NK-92 (cell line): Measurements from ENCODE around the gene ABHD16B.

Experiments used
- DNase-seq: peaks from one replicate; lab custom pipeline; 2025; ENCODE audit not compliant: unreplicated experiment; lab: John Stamatoyannopoulos, UW

The ABHD16B gene

GRCh38 chr20:63861365-63861934 is at the start of gene ABHD16B:
Gene ABHD16B (plus strand): TSS chr20:63861498. CDS start chr20:63861541, 43 bp downstream.
- DNase-seq = no peak

- no peak for DNase-seq
Observed at GRCh38 chr20:63814891-63815614, 46.2 kb upstream of the ABHD16B start.

DNA sequence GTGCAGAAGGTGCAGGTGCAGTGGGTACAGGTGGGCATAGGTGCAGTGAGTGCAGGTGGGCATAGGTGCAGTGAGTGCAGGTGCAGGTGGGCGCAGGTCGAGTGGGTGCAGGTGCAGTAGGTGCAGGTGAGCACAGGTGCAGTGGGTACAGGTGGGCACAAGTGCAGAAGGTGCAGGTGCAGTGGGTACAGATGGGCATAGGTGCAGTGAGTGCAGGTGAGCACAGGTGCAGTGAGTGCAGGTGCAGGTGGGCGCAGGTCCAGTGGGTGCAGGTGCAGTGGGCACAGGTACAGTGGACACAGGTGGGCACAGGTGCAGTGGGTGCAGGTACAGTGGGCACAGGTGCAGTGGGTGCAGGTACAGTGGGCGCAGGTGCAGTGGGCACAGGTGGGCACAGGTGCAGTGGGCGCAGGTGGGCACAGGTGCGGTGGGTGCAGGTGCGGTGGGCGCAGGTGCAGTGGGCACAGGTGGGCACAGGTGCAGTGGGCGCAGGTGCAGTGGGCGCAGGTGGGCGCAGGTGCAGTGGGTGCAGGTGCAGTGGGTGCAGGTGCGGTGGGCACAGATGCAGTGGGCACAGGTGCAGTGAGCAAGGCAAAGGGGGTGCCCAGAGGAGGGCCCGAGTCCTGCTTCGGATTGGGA is 45.6 kb upstream of the ABHD16B start:
- DNase-seq = no peak

- DNase-seq = no peak
Observed at GRCh38 chr20:63819224-63819921, 41.9 kb upstream of the ABHD16B start.

DNA sequence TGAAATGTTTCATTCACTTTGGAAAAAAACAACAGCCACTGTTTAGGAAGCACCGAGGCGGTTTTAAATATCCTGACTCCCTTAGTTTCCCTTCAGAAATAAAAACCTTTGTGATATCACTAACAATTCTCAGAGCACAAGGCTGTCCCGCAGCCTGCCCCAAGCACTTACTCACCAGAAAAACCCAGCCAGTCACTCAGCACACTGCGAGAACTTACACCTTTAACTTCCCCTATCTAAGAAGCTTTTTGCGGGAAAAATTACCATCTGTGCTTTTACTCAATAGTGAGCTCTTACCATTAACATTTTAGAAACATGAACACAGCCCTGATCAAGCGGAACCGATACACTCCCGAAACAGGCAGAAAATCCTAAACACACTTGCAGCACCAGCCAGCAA is 39.5 kb upstream of the ABHD16B start:
- no peak for DNase-seq

DNA sequence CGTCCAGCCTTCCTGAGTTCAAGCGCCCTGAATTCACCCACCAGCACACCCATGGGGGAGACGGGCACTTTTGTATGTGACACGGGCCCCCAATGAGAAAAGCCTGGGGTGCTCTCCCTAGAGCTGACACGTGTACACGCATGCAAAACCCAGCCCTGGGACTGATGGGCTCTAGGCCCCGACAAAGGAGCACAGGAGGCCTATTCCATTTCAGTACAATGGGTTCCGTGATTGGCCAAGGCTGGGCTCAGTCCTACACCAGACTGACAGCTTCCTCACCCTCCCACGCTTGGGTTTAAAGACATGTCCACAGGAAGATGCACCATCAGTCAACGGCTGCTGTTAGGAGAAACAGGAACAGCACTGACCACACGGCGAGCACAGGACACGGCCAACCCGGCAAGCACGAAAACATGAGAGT is 39.0 kb upstream of the ABHD16B start:
- no peak for DNase-seq

DNA sequence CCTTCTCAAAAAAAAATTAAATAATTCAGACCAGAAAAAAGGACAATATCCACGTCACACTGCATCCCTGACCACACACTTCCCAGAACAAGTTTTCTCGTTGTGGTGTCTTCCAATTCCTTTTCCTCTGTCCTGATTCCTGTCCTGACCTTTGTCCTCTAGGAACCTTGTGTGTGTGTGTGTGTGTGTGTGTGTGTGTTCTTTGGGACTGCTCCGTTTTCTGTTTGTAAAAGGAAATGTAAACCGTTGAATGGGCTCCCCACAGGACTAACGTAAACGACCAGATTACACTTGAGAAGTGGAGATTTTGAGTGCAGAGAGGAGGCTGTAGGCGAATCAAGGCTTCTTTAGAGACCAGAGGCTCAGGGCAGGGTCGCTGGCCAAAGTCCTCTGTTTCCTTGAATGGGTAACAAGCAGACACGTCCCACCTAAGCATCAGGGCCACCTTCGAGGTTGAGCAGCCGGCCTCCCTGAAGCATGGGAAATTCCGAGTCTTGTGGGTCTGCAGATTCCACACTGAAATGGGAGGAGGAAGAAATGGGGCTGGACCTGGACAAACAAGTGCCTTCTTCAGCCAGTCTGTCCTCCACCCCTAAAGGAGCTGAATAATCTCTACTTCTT is 37.5 kb upstream of the ABHD16B start:
- no peak for DNase-seq

GRCh38 chr20:63825331-63826118 is 35.8 kb upstream of the ABHD16B start:
- no peak for DNase-seq

- no peak for DNase-seq
Observed at GRCh38 chr20:63826753-63827152, 34.5 kb upstream of the ABHD16B start.

GRCh38 chr20:63828124-63828523 is 33.2 kb upstream of the ABHD16B start:
- no peak for DNase-seq

- no peak for DNase-seq
Observed at GRCh38 chr20:63828545-63828944, 32.8 kb upstream of the ABHD16B start.

GRCh38 chr20:63828951-63829350 is 32.3 kb upstream of the ABHD16B start:
- DNase-seq = no peak

DNA sequence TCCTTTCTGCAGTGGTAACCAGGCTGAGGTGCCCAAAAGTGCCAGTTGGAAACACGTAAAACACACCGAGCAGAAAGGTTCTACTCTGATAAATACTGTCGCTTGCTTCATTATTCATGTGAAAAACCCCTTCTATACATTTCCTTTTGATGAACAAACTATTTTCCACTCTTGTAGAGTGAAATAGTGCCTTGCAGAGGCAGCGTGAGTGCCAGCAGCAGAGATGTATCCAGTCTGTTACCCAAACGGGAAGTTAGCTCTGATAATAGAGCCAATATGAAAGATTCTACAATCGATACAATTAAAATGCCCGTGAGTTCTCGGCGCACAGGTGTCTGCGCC is 31.7 kb upstream of the ABHD16B start:
- DNase-seq = no peak

GRCh38 chr20:63829945-63830835 is 31.1 kb upstream of the ABHD16B start:
- no peak for DNase-seq

DNA sequence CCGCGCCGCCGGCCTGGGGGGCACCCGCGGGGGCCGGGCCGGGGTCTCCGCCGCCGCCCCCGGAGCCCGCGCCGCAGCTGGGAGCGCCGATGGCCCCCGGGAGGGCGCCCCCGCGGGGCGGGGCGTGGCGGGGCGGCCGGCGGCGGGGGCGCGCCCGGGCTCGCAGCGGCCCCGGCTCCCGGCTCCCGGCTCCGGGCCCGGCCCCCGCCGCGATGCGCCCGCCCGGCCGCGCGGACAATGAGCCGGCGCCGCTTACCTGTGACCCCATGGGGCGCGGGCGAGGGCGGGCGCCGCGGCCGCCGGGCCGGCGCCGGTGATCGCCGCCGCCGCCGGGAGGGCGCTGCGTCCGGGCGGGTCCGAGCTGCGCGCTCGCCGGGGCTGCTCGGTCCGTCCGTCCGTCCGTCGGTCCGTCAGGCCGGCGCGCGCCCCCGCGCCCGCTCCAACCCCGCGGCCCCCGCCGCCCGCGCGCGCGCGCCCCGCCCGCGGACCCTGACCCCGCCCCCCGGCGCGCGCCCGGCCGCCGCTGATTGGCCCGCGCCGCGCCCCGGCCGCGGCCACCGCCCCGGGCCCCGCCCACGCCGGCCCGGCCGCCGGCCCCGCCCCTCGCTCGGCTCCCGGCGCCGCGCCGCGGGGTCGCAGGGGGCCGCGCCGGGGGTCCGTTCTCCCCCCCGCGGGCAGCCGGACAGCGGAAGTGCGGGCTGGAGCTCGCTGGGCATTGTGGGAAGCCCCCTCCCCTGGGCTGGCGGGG is 30.3 kb upstream of the ABHD16B start, which contains the start of gene ZBTB46:
ZBTB46 (minus strand) TSS at position 424 of the 748 bp plus-strand sequence. CDS start 40,507 bp downstream, outside the sequence.
- DNase-seq = no peak

DNA sequence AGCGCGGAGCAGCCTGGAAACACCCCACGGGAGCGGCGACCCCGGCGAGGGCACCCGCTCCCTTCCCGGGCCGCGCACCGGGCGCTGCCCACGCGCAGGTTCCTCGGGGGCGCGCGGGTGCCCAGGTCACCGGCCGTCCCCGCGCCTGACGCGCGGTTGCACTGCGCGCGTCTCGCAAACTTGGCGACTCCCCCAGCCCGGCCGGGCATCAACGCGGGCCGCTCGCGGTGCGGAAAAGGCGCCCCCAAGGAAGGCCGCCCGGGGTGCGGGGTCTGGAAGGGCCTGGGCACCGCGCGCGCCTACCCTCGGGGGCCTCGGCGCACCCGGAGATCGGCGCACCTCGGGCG is 29.7 kb upstream of the ABHD16B start:
- DNase-seq = no peak

DNA sequence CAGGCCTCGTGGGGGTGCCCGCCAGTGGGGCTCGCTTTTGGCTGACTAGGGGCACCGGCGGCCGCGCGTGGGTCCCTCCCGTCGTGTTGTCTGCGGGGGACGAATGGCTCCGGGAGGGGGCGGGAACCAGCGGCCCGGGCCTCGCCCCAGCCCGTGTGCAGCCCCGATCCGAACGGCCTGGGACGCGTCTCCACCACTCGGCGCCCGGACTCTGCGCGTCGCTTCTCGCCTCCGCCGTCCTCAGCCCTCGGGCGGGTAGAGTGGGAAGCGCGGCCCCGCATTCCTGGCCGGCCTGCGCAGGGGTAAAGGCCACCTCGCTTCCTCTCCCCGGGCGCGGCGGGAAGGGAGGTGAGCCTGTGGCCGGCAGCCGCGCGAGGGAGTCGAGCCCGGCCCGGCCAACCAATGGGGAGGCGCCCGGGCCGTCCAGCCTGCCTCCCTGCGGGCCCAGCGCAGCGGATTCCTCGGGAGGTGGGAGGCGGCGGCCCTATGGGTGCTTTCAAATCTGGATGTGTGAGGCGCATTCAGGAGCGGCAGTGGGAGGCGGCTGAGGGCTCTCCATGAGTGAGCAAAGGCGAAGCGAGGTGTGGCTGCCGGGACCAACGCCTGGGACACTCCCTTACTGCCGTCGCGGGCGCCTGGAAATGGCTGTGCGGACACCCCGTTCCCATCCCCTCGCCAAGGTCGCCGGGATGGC is 29.2 kb upstream of the ABHD16B start:
- DNase-seq = no peak

GRCh38 chr20:63833776-63834490 is 27.4 kb upstream of the ABHD16B start:
- no peak for DNase-seq
